HepG2 (cell line): Measurements from ENCODE around the gene CCSER1. TPM values are rescaled to one million over a fixed set of nuclear protein-coding genes. Genes with fewer than 3 reads are reported as not detected.

ENCODE experiments used
- ATAC-seq: fragments of 200-7000 bp; cut with Tn5 transposase; 3 replicates; pipeline ENCODE4 v1.9.1; 2020; ENCODE audit warnings: mild to moderate bottlenecking, moderate library complexity
- BruUV-seq: library from RNA; stranded (reverse); fragments of 400-500 nt; replicated peaks from 2 replicates; lab custom pipeline; 2021; lab: Mats Ljungman, UMichigan
- CTCF ChIA-PET: fragments of 300-600 bp; formaldehyde crosslinking; extraction: SDS; loops from one replicate; lab custom pipeline; 2021; ENCODE audit warnings: low total read pairs, inconsistent platforms, low intra/inter-chr PET ratio; lab: Yijun Ruan, JAX
- POLR2A ChIA-PET: fragments of 350-600 bp; sonication (Branson Sonifier 250); formaldehyde crosslinking; loops from one replicate; lab custom pipeline; 2020; ENCODE audit warnings: antibody characterized with exemption, inconsistent platforms; lab: Yijun Ruan, JAX
- DNase-seq: peaks from one replicate; pipeline ENCODE4 v3.0.0-alpha.2; 2015; ENCODE audit warnings: low spot score
- FAIRE-seq: peaks from 3 replicates; lab custom pipeline; 2011; peaks lifted over from hg19 to GRCh38; lab: Jason Lieb, UNC
- H2AFZ ChIP-seq: one replicate; pipeline ENCODE4 v1.6.1; 2011; ENCODE audit warnings: low read length, inconsistent platforms
- H3K27ac ChIP-seq: fragments of 300-600 bp; 3 replicates; pipeline ENCODE4 v1.8.0; 2011; ENCODE audit warnings: mixed run types, mild to moderate bottlenecking, mixed read lengths, low read length, inconsistent platforms; ENCODE audit not compliant: insufficient read depth; ENCODE audit errors: extremely low read length
- H3K27me3 ChIP-seq, 2 experiments: fragments of 200-600 bp in 1 of 2; 2 replicates in 1 of 2; 3 replicates in 1 of 2; pipeline versions ENCODE4 v1.6.0 to v1.8.0; 2011; ENCODE audit warnings: low read length in 2 of 2, mild to moderate bottlenecking in 2 of 2, moderate library complexity in 2 of 2, inconsistent platforms in 1 of 2; ENCODE audit not compliant: insufficient read depth in 2 of 2, control insufficient read depth in 1 of 2
- H3K36me3 ChIP-seq, 2 experiments: fragments of 200-600 bp in 1 of 2; replicated peaks in 1 of 2; 2 replicates in 1 of 2; 3 replicates in 1 of 2; pipeline versions ENCODE4 v1.5.1 to v1.8.0; 2011; ENCODE audit warnings: low read length in 2 of 2, inconsistent platforms in 1 of 2; ENCODE audit not compliant: insufficient read depth in 2 of 2, control insufficient read depth in 1 of 2
- H3K4me1 ChIP-seq: 2 replicates; pipeline ENCODE4 v1.5.1; 2012; ENCODE audit warnings: low read length, inconsistent platforms; ENCODE audit not compliant: insufficient read depth
- H3K4me2 ChIP-seq: 2 replicates; pipeline ENCODE4 v1.6.0; 2011; ENCODE audit warnings: low read depth, low read length, inconsistent platforms
- H3K4me3 ChIP-seq, 3 experiments: fragments of 200-600 bp in 1 of 3; sonication (generic), shearing (Covaris generic) in 1 of 3; replicated peaks in 1 of 3; 2 replicates each; pipeline ENCODE4 v1.5.1; 2011 to 2016; ENCODE audit warnings: low read length in 3 of 3, inconsistent platforms in 2 of 3, low read depth in 2 of 3, mild to moderate bottlenecking in 2 of 3, control low read depth in 1 of 3, mixed read lengths in 1 of 3; ENCODE audit not compliant: insufficient read depth in 1 of 3
- H3K79me2 ChIP-seq: one replicate; pipeline ENCODE4 v1.6.1; 2011; ENCODE audit warnings: low read length, inconsistent platforms; ENCODE audit not compliant: insufficient read depth
- H3K9ac ChIP-seq: 2 replicates; pipeline ENCODE4 v1.6.0; 2011; ENCODE audit warnings: mild to moderate bottlenecking, low read depth, low read length, inconsistent platforms; ENCODE audit not compliant: insufficient read depth
- H3K9me3 ChIP-seq: 2 replicates; pipeline ENCODE4 v1.5.1; 2012; ENCODE audit warnings: mild to moderate bottlenecking, low read length
- H4K20me1 ChIP-seq: 2 replicates; pipeline ENCODE4 v1.6.0; 2011; ENCODE audit warnings: inconsistent platforms, mild to moderate bottlenecking, low read length, moderate library complexity; ENCODE audit not compliant: insufficient read depth
- CERS6 ChIP-seq: sonication (generic); formaldehyde crosslinking; IDR thresholded peaks from 2 replicates; pipeline ENCODE4 v1.5.0; 2020; ENCODE audit warnings: missing genetic modification reagents
- ELK4 ChIP-seq: sonication (generic); formaldehyde crosslinking; IDR thresholded peaks from 2 replicates; pipeline ENCODE4 v1.9.0; 2021; ENCODE audit warnings: missing genetic modification reagents, borderline replicate concordance
- FOXK1 ChIP-seq: sonication (generic); formaldehyde crosslinking; IDR thresholded peaks from 2 replicates; pipeline ENCODE4 v1.4.0; 2020; ENCODE audit warnings: low read depth, missing genetic modification reagents, borderline replicate concordance
- GMEB1 ChIP-seq: sonication (generic); formaldehyde crosslinking; IDR thresholded peaks from 2 replicates; pipeline ENCODE4 v1.5.1; 2020; ENCODE audit warnings: missing genetic modification reagents, mild to moderate bottlenecking, borderline replicate concordance
- IRX3 ChIP-seq: sonication (generic); formaldehyde crosslinking; IDR thresholded peaks from 2 replicates; pipeline ENCODE4 v1.8.1; 2023; ENCODE audit warnings: mild to moderate bottlenecking, low read depth, missing genetic modification reagents, borderline replicate concordance
- MAFF ChIP-seq: IDR thresholded peaks from 2 replicates; pipeline ENCODE4 v1.6.1; 2011; ENCODE audit warnings: low read depth, low read length, improper control_type of control experiment
- MAFK ChIP-seq, 2 experiments: IDR thresholded peaks in 1 of 2; conservative IDR thresholded peaks in 1 of 2; 2 replicates each; pipeline ENCODE4 v1.6.1; 2011; ENCODE audit warnings: improper control_type of control experiment in 2 of 2, low read length in 2 of 2
- MED8 ChIP-seq: sonication (generic); formaldehyde crosslinking; IDR thresholded peaks from 2 replicates; pipeline ENCODE4 v1.8.1; 2023; ENCODE audit warnings: mild to moderate bottlenecking, missing genetic modification reagents; ENCODE audit not compliant: insufficient replicate concordance
- ZNF234 ChIP-seq: sonication (generic); formaldehyde crosslinking; conservative IDR thresholded peaks from 2 replicates; pipeline ENCODE4 v1.5.1; 2020; ENCODE audit warnings: mild to moderate bottlenecking, missing genetic modification reagents
- WGBS: methylation state at CpG from one replicate; pipeline ENCODE4 v1.1.6; 2017; ENCODE audit warnings: low lambda C conversion rate; 5-methylcytosine and 5-hydroxymethylcytosine counted together
- in situ Hi-C: cut with HindIII; loops from 2 replicates; pipeline ENCODE4 v1.10.0; 2017; ENCODE audit warnings: low pct_unique_long_range_greater_than_20kb; ENCODE audit not compliant: extremely low pct_ligation_motif_present
- intact Hi-C: fragments of 100-400 bp; cut with micrococcal nuclease; formaldehyde crosslinking; loops from one replicate; pipeline ENCODE4 v1.10.0; 2022; ENCODE audit not compliant: unreplicated experiment
- polyA plus RNA-seq, 8 experiments: library from polyadenylated mRNA; depleted of rRNA in 3 of 8; stranded (reverse) in 7 of 8; unstranded in 1 of 8; fragments of >200 nt; fragmentation: Illumina TruSeq in 4 of 8; extraction: Trizol in 4 of 8; gene quantifications; 2 replicates each; pipeline versions ENCODE4 v1.2.1 to v1.2.3, GENCODE V29; 2011 to 2016; ENCODE audit warnings: low read depth in 4 of 8, missing spikeins in 1 of 8, mixed read lengths in 1 of 8; ENCODE audit not compliant: insufficient read depth in 1 of 8
- total RNA-seq, 5 experiments: library from RNA; depleted of rRNA; stranded (reverse); fragments of >200 nt; fragmentation: Illumina TruSeq; extraction: Trizol; gene quantifications; 2 replicates each; pipeline ENCODE4 v1.2.3, GENCODE V29; 2016; ENCODE audit warnings: low read depth in 1 of 5

The CCSER1 gene
- total and polyA plus RNA-seq, 2 of the 13 experiments (the other 11 are each of a cell fraction or from before 2014, with no cell fraction given) = not detected

GRCh38 chr4:90120815-90121214 is 6.4 kb upstream of the CCSER1 start:
- ChIA-PET CTCF (no interaction called here), POLR2A (no interaction called here)
- H4K20me1 ChIP-seq = no peaks in the 10 kb centered on the region
- DNase-seq (no peak), ATAC-seq (no peak), FAIRE-seq (no peak)
- BruUV-seq = no TSS peak
- intact Hi-C loops (loop anchor here (10.0 kb wide), 1 partner anchor 174 kb away; no protein-coding TSS in a partner anchor), in situ Hi-C loops (no loop called here)
- WGBS = 0% methylated on average over 1 of the region's 1 CpG
- no peaks in the 10 kb centered on the region for H3K9me3 ChIP-seq
- no peak overlapping the region for H3K9ac ChIP-seq
- no peaks in the 10 kb centered on the region for H3K36me3 ChIP-seq
- H3K27ac ChIP-seq = no peak overlapping the region
- no peak overlapping the region for H3K4me3 ChIP-seq
- H3K4me2 ChIP-seq = no peak overlapping the region
- peak; percentile 96 for TF ChIP-seq MAFF
- TF ChIP-seq MAFK (conservative IDR thresholded peaks at IDR 0.05 in 1 of 2, IDR thresholded peaks at IDR 0.05 in 1 of 2; ENCODE audit: low read length in 2 of 2) = peak; percentile 94 to 97
- no peak for TF ChIP-seq FOXK1 (CRISPR knock-in tag)
- no peak for TF ChIP-seq ELK4 (CRISPR knock-in tag)
- no peaks in the 10 kb centered on the region for H3K4me1 ChIP-seq
- no peaks in the 10 kb centered on the region for H3K79me2 ChIP-seq
- H3K27me3 ChIP-seq = no peaks in the 10 kb centered on the region
- no peak overlapping the region for H2AFZ ChIP-seq

- Histone ChIP-seq H3K4me1 (no peaks in the 10 kb centered on the region), H3K9ac (no peak overlapping the region), H3K4me3 (no peak overlapping the region), H2AFZ (no peak overlapping the region), H3K9me3 (no peaks in the 10 kb centered on the region), H3K27me3 (0 out of 5 replicates have a peak, but pooled peaks cover 0 to 2% of the 10 kb centered on the region in 2 experiments), H3K36me3 (no peaks in the 10 kb centered on the region)
- in situ Hi-C loops = no loop called here
- no peak for DNase-seq
- no TSS peak for BruUV-seq
- intact Hi-C loops = loop anchor here (10.0 kb wide), 1 partner anchor 173 kb away; no protein-coding TSS in a partner anchor
- TF ChIP-seq ZNF234 (no peak), MED8 (no peak), CERS6 (CRISPR knock-in tag) (no peak), GMEB1 (CRISPR knock-in tag) (no peak), IRX3 (CRISPR knock-in tag) (no peak)
- TF ChIP-seq, all 625 proteins: peak for 0
- no peak overlapping the region for H3K27ac ChIP-seq
- H4K20me1 ChIP-seq = no peaks in the 10 kb centered on the region
- 0% methylated on average over 3 of the region's 3 CpGs for WGBS
- H3K79me2 ChIP-seq = no peaks in the 10 kb centered on the region
- CTCF ChIA-PET = no interaction called here
- FAIRE-seq = no peak
- POLR2A ChIA-PET = no interaction called here
- no peak for ATAC-seq
- no peak overlapping the region for H3K4me2 ChIP-seq
These were observed 5.4 kb upstream of the CCSER1 start for GRCh38 chr4:90121676-90122354.
